HepG2 (cell line): ENCODE data around the gene TEX12. TPM values are rescaled to one million over a fixed set of nuclear protein-coding genes. Genes with fewer than 3 reads are reported as not detected.
A peak's percentile ranks its signal among the peaks of the same experiment; 100 is the strongest.

Source experiments
- ATAC-seq: fragments of 200-7000 bp; cut with Tn5 transposase; 3 replicates; pipeline ENCODE4 v1.9.1; 2020; ENCODE audit warnings: mild to moderate bottlenecking, moderate library complexity
- BruUV-seq: library from RNA; stranded (reverse); fragments of 400-500 nt; replicated peaks from 2 replicates; lab custom pipeline; 2021; lab: Mats Ljungman, UMichigan
- CTCF ChIA-PET: fragments of 300-600 bp; formaldehyde crosslinking; extraction: SDS; loops from one replicate; lab custom pipeline; 2021; ENCODE audit warnings: low total read pairs, inconsistent platforms, low intra/inter-chr PET ratio; lab: Yijun Ruan, JAX
- POLR2A ChIA-PET: fragments of 350-600 bp; sonication (Branson Sonifier 250); formaldehyde crosslinking; loops from one replicate; lab custom pipeline; 2020; ENCODE audit warnings: antibody characterized with exemption, inconsistent platforms; lab: Yijun Ruan, JAX
- DNase-seq: peaks from one replicate; pipeline ENCODE4 v3.0.0-alpha.2; 2015; ENCODE audit warnings: low spot score
- FAIRE-seq: peaks from 3 replicates; lab custom pipeline; 2011; peaks lifted over from hg19 to GRCh38; lab: Jason Lieb, UNC
- H2AFZ ChIP-seq: one replicate; pipeline ENCODE4 v1.6.1; 2011; ENCODE audit warnings: low read length, inconsistent platforms
- H3K27ac ChIP-seq: fragments of 300-600 bp; 3 replicates; pipeline ENCODE4 v1.8.0; 2011; ENCODE audit warnings: mixed run types, mild to moderate bottlenecking, mixed read lengths, low read length, inconsistent platforms; ENCODE audit not compliant: insufficient read depth; ENCODE audit errors: extremely low read length
- H3K27me3 ChIP-seq, 2 experiments: fragments of 200-600 bp in 1 of 2; 2 replicates in 1 of 2; 3 replicates in 1 of 2; pipeline versions ENCODE4 v1.6.0 to v1.8.0; 2011; ENCODE audit warnings: low read length in 2 of 2, mild to moderate bottlenecking in 2 of 2, moderate library complexity in 2 of 2, inconsistent platforms in 1 of 2; ENCODE audit not compliant: insufficient read depth in 2 of 2, control insufficient read depth in 1 of 2
- H3K36me3 ChIP-seq, 2 experiments: fragments of 200-600 bp in 1 of 2; replicated peaks in 1 of 2; 2 replicates in 1 of 2; 3 replicates in 1 of 2; pipeline versions ENCODE4 v1.5.1 to v1.8.0; 2011; ENCODE audit warnings: low read length in 2 of 2, inconsistent platforms in 1 of 2; ENCODE audit not compliant: insufficient read depth in 2 of 2, control insufficient read depth in 1 of 2
- H3K4me1 ChIP-seq: 2 replicates; pipeline ENCODE4 v1.5.1; 2012; ENCODE audit warnings: low read length, inconsistent platforms; ENCODE audit not compliant: insufficient read depth
- H3K4me2 ChIP-seq: 2 replicates; pipeline ENCODE4 v1.6.0; 2011; ENCODE audit warnings: low read depth, low read length, inconsistent platforms
- H3K4me3 ChIP-seq, 3 experiments: fragments of 200-600 bp in 1 of 3; sonication (generic), shearing (Covaris generic) in 1 of 3; replicated peaks in 1 of 3; 2 replicates each; pipeline ENCODE4 v1.5.1; 2011 to 2016; ENCODE audit warnings: low read length in 3 of 3, inconsistent platforms in 2 of 3, low read depth in 2 of 3, mild to moderate bottlenecking in 2 of 3, control low read depth in 1 of 3, mixed read lengths in 1 of 3; ENCODE audit not compliant: insufficient read depth in 1 of 3
- H3K79me2 ChIP-seq: one replicate; pipeline ENCODE4 v1.6.1; 2011; ENCODE audit warnings: low read length, inconsistent platforms; ENCODE audit not compliant: insufficient read depth
- H3K9ac ChIP-seq: 2 replicates; pipeline ENCODE4 v1.6.0; 2011; ENCODE audit warnings: mild to moderate bottlenecking, low read depth, low read length, inconsistent platforms; ENCODE audit not compliant: insufficient read depth
- H3K9me3 ChIP-seq: 2 replicates; pipeline ENCODE4 v1.5.1; 2012; ENCODE audit warnings: mild to moderate bottlenecking, low read length
- H4K20me1 ChIP-seq: 2 replicates; pipeline ENCODE4 v1.6.0; 2011; ENCODE audit warnings: inconsistent platforms, mild to moderate bottlenecking, low read length, moderate library complexity; ENCODE audit not compliant: insufficient read depth
- ARID4A ChIP-seq: sonication (generic); formaldehyde crosslinking; IDR thresholded peaks from 2 replicates; pipeline ENCODE4 v1.5.0; 2020; ENCODE audit warnings: mild to moderate bottlenecking, missing genetic modification reagents, borderline replicate concordance
- HDAC2 ChIP-seq: sonication (generic); formaldehyde crosslinking; IDR thresholded peaks from 2 replicates; pipeline ENCODE4 v1.4.0; 2020; ENCODE audit warnings: missing genetic modification reagents
- PREB ChIP-seq: sonication (generic); formaldehyde crosslinking; IDR thresholded peaks from 2 replicates; pipeline ENCODE4 v1.4.0; 2020; ENCODE audit warnings: missing genetic modification reagents
- RAD21 ChIP-seq: fragments of 450-650 bp; formaldehyde crosslinking; IDR thresholded peaks from 2 replicates; pipeline ENCODE4 v1.5.0; 2020; ENCODE audit warnings: mild to moderate bottlenecking
- TAF1 ChIP-seq: sonication (generic); formaldehyde crosslinking; IDR thresholded peaks from 2 replicates; pipeline ENCODE4 v1.4.0; 2020; ENCODE audit warnings: missing genetic modification reagents
- ZNF350 ChIP-seq: sonication (generic); formaldehyde crosslinking; IDR thresholded peaks from 2 replicates; pipeline ENCODE4 v1.4.0; 2020; ENCODE audit warnings: mild to moderate bottlenecking, low read depth, missing genetic modification reagents, borderline replicate concordance
- ZNF577 ChIP-seq: sonication (generic); formaldehyde crosslinking; IDR thresholded peaks from 2 replicates; pipeline ENCODE4 v1.4.0; 2020; ENCODE audit warnings: mild to moderate bottlenecking, low read depth, missing genetic modification reagents, borderline replicate concordance
- WGBS: methylation state at CpG from one replicate; pipeline ENCODE4 v1.1.6; 2017; ENCODE audit warnings: low lambda C conversion rate; 5-methylcytosine and 5-hydroxymethylcytosine counted together
- in situ Hi-C: cut with HindIII; loops from 2 replicates; pipeline ENCODE4 v1.10.0; 2017; ENCODE audit warnings: low pct_unique_long_range_greater_than_20kb; ENCODE audit not compliant: extremely low pct_ligation_motif_present
- intact Hi-C: fragments of 100-400 bp; cut with micrococcal nuclease; formaldehyde crosslinking; loops from one replicate; pipeline ENCODE4 v1.10.0; 2022; ENCODE audit not compliant: unreplicated experiment
- polyA plus RNA-seq, 8 experiments: library from polyadenylated mRNA; depleted of rRNA in 3 of 8; stranded (reverse) in 7 of 8; unstranded in 1 of 8; fragments of >200 nt; fragmentation: Illumina TruSeq in 4 of 8; extraction: Trizol in 4 of 8; gene quantifications; 2 replicates each; pipeline versions ENCODE4 v1.2.1 to v1.2.3, GENCODE V29; 2011 to 2016; ENCODE audit warnings: low read depth in 4 of 8, missing spikeins in 1 of 8, mixed read lengths in 1 of 8; ENCODE audit not compliant: insufficient read depth in 1 of 8
- total RNA-seq, 5 experiments: library from RNA; depleted of rRNA; stranded (reverse); fragments of >200 nt; fragmentation: Illumina TruSeq; extraction: Trizol; gene quantifications; 2 replicates each; pipeline ENCODE4 v1.2.3, GENCODE V29; 2016; ENCODE audit warnings: low read depth in 1 of 5

The TEX12 gene
- total and polyA plus RNA-seq, 2 of the 13 experiments (the other 11 are each of a cell fraction or from before 2014, with no cell fraction given) = not detected

GRCh38 chr11:112162761-112163546 lies 4.2 kb upstream of the TEX12 start:
- peak overlapping the region in 2 of 3 experiments; percentile 15; a peak in 2 of 6 replicates for H3K4me3 ChIP-seq
- no TSS peak for BruUV-seq
- no peaks in the 10 kb centered on the region for H4K20me1 ChIP-seq
- CTCF ChIA-PET = no interaction called here
- no peak for TF ChIP-seq ZNF577 (CRISPR knock-in tag)
- no peak for TF ChIP-seq PREB (CRISPR knock-in tag)
- TF ChIP-seq ZNF350 (CRISPR knock-in tag) = no peak
- no peak for TF ChIP-seq ARID4A
- no peak for TF ChIP-seq HDAC2 (CRISPR knock-in tag)
- TF ChIP-seq RAD21 (CRISPR knock-in tag) = no peak
- no peak for TF ChIP-seq TAF1
- TF ChIP-seq, all 625 proteins: peak for 0
- Histone ChIP-seq H3K36me3 (no peaks in the 10 kb centered on the region), H3K9ac (no peak overlapping the region), H3K9me3 (no peaks in the 10 kb centered on the region), H3K27ac (no peak overlapping the region), H2AFZ (no peak overlapping the region), H3K27me3 (no peaks in the 10 kb centered on the region), H3K79me2 (no peaks in the 10 kb centered on the region), H3K4me2 (peak overlapping the region; percentile 43), H3K4me1 (peaks cover 55% of the 10 kb centered on the region)
- no peak for FAIRE-seq
- peak; percentile 21 for DNase-seq
- in situ Hi-C loops (no loop called here), intact Hi-C loops (no loop called here)
- WGBS = 19% methylated on average over 6 of the region's 6 CpGs
- ATAC-seq = peak; percentile 67
- POLR2A ChIA-PET = no interaction called here
